ENCODE measurements around the gene CDK1.

GRCh38 chr10:60798870-60799269 is 20.6 kb downstream of the CDK1 start:
- TF ChIP-seq CTCF (IDR thresholded peaks at IDR 0.05; ENCODE audit: insufficient read depth, low read length, poor library complexity, severe bottlenecking), result no peak
- no peak for TF ChIP-seq EZH2phosphoT487 (conservative IDR thresholded peaks at IDR 0.05; ENCODE audit: low read length)

All from SU-DHL-6 (cell line).